Measurements from ENCODE around the gene PRRG2.

DNA sequence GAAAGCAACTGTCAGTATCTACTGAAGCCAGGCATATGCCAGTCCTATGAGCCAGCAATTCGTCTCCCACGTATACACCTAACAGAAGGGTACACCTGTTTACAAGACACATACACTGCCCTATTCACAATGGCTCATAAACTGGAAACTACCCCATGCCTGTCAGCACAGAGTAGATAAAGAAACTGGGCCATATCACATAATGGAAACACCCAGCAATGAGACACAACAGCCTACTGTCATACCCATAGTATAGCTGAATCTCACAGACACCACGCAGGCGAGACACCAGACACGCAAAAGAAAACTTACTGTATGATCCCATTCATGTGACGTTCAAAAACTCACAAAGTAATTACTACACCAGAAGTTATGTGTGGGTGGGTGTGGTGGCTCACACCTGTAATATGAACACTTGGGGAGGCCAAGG lies 16.5 kb upstream of the PRRG2 start:
- TF ChIP-seq, protein P1, sequence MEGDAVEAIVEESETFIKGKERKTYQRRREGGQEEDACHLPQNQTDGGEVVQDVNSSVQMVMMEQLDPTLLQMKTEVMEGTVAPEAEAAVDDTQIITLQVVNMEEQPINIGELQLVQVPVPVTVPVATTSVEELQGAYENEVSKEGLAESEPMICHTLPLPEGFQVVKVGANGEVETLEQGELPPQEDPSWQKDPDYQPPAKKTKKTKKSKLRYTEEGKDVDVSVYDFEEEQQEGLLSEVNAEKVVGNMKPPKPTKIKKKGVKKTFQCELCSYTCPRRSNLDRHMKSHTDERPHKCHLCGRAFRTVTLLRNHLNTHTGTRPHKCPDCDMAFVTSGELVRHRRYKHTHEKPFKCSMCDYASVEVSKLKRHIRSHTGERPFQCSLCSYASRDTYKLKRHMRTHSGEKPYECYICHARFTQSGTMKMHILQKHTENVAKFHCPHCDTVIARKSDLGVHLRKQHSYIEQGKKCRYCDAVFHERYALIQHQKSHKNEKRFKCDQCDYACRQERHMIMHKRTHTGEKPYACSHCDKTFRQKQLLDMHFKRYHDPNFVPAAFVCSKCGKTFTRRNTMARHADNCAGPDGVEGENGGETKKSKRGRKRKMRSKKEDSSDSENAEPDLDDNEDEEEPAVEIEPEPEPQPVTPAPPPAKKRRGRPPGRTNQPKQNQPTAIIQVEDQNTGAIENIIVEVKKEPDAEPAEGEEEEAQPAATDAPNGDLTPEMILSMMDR (conservative IDR thresholded peaks at IDR 0.05; ENCODE audit: low read depth, low read length), result no peak
- TF ChIP-seq EZH2 (IDR thresholded peaks at IDR 0.05; ENCODE audit: low read length, unreplicated experiment), result no peak
